Endometrium (tissue), 2 donors: ENCODE measurements around the gene NFIX.

Experiments used
- FAIRE-seq: peaks from 2 replicates; lab custom pipeline; 2012; peaks lifted over from hg19 to GRCh38; lab: Jason Lieb, UNC
- donor health status: control.
- donor health status: control.

Gene NFIX

DNA sequence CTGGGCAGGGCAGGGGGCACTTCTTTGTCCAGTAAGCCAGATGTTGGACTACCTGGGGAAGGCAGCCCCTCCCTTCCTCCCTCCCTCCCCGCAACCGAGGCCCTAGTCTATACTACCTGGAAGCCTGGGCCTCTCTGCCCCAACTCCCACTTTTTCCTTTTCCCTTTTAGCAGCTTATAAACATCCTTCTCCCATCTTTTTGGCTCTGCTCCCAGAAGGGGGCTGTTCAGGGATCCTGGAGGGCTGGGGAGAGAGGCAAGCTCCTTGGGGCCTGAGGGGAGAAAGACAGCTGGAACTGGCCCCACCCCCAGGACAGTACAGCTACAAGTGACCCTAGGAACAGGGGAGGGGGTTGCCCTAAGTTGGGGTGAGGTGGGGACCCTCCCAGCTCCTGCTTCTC, 62.5 kb downstream of the NFIX start:
- no peak for FAIRE-seq

DNA sequence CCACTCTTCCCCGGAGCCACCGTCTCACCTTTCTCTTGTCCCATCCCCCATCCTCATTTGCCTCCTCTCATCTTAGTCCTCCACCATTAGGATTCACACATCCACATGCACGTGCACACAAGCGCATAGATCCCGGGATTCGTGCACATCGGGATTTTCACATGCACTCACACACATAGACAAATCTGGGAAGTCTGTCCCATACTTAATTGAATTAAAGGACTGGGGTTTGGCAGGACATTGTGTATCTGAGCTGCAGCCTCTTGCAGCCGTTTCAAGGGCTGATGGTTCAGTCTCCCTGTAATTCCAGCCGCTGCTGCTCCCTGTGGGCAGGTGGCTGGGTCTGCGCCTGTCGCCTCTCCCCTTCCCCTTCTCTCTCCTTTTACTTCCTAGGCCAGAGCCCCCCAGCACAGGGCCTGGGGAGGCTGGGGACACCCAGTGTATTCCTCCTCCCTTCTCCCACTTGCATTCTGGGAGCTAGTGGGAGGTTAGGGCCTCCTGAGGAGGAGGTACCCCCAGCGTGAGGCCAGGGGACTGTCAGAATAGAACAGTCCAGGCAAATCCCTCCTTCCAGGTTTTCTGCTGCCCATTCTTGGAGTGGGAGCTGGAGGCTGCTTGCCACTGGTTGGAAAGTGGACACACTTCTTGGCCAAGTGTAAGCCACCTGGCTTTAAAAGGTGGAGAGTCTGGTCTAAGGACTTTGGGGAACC, 63.8 kb downstream of the NFIX start:
- no peak for FAIRE-seq

DNA sequence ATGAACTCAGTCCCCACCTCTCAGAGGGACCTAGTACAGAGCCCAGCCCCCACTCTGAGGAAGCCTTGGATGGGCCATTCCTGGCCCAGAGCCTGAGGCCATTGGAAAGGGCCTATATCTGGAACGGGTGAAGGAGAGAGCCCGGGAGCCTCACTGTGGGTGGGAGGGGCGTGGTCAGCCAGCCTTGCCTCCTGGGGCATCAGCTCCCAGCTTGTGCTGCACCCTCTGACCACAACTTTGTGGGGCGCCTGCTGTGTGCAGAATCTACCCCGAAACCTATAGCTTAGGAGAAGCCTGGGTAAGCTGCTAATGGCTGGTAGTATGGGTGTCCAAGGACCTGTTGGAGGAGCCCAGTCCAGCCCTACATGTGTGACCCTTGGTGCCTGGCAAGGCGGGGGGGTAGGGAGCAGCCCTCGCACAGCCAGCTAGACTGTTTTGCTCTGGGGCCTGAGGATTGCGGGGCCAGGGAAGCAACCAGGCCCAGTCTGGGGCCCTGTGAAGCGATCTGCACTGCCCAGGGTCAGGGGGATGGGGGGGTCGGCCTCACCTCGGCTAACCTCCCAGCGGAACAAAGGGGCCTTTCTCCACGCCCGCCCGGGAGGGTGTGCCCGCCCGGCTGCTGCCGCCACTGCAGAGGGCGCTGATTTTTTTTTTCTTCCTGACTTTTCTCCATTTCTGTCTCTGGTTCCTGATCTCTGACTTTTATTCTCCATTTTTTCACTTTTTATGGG, 65.1 kb downstream of the NFIX start:
- no peak for FAIRE-seq

DNA sequence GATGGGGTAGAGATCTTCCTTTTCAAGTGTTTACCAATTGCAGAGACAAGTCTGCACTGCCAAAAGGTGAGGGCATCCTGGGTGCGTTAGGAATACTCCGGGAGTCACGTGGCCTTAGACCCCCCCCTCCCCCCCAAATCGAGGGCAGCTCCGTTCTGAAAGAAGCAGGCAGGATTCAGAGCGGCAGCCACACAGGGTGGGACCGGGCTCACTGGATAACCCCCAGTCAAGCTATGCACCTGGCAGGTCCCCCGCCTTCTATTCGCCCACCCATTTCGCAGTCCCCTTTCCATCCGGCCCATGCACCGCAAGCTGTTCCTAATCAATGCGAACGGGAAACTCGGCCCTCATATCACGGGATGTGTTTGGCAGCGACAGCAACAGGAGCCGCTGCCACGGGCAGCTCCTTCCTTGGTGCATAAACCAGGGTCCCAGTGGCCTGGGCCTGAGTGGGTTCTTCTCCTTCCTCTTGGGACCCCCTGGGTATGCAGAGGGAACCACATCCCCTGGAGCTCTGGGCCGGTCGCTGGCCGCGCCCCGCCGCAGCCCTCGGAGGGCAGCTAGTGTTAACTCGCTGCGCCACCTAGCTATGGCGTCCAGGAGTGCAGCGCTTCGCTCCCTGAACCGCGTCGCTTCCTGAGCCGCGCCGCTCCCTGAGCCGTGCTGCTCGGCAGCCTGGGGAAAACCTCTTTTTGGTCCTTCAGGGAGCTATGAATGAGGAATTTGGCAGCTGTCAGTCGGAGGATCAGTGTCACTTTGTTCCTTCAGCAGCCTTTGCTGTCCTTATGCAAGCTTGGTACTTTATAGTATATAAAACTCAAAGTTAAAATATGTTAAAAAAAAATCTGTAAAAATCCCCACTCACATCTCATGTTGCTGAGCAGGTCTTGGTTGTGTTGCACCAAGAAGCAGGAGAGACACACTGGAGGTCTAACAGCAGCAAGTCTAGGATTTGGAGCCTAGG, 66.0 kb downstream of the NFIX start:
- peak; percentile 35 for FAIRE-seq

DNA sequence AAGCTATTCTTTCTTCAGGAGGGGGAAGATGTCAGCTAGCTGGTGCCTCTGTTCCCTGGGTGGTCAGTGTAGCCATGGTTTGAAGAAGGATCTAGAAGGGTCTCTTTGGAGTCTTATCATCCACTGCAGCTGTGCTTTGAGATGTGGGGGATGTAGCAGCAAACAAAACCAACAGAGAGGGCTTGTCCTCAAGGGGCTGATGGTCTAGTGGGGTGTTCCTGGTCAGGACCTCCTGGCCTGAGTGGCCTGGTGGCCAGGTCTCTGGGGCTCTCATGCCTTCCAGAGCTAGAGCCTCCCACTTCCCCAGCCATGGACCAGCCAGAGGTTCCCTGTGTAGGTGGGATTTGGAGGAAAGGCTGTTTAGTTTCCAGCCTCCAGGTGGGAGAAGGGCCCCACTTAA, 67.0 kb downstream of the NFIX start:
- FAIRE-seq = no peak

DNA sequence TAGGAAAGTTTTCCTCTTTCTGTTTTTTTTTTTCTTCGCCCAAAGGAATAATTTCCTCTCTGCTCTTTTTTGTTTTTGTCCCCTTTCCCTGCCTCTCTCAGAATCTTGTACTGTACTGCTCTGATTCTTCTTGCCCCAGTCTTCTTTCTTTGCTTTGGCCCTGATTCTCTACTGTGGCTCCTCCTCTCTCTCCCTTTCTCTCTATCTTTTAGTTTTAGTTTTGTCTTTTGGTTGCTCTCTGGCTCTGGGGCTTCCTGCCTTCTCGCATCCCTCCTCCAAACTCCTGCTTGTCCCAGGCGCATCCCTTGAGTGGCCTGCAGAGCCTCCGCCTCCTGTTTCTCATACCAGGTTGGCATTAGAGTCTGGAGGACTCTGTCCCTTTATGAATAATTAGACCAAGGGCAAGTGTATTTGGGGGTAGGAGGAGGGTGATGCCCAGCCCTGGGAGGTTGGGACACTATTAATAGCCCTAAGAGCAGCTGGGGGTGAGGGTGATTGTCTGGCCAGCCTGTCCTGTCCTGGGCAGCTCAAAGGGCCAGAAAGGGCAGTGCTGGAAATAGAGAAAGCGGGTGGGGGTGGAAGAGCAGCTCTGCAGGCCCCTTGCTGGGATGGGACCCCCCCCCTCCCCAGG, 68.3 kb downstream of the NFIX start:
- no peak for FAIRE-seq

DNA sequence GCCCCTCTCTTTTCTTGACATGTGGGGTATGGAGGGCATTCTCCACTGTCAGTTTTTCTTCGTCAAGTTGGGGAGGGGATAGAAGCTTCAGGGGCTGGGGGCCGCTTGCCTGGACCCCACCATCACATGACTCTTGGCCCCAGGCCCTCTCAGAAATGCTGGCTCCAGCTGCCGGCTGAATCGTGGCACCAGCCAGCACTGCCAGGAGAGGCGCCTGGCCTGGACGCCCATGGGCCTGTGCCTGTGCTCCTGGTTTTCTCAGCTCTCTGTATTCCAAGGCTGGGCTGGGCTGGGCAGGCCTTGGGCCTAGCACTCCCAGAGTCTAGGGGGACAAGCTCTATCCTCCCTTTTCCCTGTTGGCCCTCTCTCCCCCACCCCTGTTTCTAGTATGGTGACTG, 68.8 kb downstream of the NFIX start:
- no peak for FAIRE-seq

DNA sequence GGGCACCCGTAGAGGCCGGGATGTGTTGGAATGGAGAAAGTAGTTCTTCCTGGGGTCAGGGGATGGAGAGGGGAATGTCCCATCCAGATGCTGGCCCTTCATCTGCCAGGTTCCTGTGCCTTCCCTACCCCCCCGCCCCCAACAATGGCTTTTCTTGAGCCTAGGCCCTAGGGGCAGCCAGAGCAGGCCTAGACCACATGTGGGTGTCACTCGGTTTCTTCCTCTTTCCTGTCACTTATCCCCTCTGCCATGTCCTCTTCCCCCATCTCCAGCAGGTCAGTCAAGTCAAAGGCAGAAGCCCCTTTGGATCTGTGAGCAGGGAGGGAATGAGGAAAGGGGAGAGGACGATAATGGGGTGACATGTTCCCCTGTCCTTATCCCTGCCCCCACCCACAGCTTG, 71.0 kb downstream of the NFIX start:
- no peak for FAIRE-seq

DNA sequence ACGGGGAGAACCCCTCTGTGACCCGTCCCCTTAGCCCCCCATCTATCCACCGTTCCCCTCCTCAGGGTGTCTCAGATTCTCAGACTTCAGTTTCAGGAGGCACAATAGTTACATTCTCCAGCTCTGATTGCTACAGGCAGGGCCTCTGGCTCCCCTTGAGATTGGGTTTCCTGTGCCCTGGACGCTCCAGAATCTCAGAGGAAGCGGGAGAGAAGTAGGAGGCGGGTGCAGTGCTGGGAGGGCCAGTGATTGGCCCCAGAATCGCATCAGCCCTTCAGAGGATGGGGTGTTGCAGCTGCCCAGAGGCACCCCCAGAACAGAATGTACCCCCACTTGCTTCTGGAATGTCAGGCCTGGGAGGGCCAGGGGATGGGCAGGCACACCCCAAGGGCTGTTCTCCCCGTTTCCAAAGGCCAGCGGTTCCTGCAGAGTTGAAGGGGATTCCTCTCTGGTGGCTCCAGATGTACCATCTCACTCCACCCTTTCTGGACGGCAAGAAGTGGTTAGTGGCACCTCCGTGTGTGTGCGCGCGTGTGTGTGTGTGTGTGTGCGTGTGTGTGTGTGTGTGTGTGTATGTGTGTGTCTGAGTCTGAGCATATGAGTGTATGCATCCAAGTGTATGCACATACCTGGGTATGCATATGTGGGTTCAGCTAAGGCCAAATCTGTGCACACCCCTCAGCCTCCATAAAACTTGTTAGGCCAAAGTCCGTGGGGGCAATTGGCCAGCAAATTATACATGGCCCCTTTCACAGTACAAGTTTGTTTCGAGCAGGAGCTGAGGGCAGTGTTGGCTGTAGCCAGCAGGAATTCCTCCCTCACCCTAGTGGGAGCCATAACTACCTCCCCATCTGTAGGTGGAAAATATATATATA, 71.9 kb downstream of the NFIX start:
- no peak for FAIRE-seq

DNA sequence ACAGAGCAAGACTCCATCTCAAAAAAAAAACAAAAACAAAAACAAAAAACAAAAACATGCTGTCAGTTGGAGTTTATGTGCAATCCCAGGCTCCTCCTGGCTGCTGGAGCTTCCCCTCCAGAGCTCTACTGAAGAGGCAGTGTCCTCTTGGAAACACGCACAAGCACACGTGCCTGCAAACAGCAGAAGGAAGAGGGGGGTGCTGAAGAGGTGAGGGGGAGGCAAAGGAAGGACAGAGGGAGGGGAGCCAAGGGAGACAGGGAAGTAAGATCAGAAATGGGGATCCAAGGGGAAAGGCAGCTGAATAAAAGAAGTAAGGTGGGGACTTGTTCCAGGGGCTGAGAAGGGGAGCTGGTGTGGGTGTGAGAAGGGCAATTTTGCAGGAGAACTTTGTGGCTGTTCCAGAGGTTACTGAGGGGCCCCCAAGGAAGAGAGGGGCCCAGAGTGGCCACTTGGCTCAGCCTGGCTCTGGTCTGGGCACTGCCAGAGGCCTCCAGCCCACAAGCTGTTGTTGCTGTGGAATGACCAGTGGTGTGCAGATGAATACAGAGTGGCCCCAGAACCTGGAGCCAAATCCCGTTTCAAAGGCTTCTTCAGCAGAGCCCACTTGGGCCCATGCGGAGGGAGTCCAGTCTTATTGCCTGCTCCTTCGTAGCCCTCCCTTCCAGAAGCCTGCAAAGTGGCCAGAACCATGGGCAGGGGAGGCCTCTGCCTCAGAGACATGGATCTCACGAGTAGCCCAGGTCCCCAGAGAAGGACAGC, 73.0 kb downstream of the NFIX start:
- no peak for FAIRE-seq

DNA sequence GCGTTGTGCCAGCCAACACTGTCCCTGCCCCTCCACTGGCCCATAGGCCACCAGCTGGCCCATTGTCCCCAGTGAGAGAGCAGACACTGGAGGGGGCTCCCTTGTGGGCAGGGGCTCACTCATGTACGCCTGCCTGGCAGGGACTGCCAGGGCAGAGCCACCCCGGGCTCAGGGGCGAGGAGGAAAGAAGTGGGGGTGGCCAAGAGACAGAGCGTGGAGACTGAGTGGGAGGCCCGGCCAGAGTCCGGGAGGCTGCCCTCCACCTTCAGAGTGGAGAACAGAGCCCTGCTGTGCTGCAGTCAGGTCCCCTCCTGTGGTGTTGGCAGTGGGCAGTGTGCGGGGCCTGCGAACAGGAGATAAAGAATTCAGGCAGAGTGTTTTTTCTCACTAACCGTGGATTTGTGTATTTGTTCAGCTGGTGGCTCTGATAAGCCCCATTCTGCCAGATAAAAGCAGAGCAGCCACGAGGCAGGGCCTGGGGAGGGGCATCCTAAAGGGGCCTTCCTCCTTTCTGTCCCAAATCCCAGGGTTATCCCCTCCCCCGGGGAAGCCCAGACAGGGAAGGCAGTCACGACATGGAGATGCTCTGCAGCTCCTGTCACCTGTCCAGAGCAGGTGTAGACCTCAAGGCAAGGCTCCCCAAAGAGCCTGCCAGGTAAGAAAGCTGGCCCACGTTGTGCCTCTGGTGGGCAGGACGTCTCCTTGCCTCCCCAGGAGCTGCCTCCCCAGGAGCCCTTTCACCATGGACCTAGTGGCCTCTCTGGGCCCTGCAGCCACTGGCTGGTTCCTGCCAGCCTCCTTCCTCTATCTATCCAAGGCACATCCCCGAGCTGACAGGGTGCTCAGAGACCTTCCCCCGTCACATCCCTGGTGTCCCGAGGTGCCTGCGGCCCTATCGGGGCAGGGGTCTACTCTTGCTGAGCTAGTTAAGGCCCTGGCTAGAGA, 74.4 kb downstream of the NFIX start:
- FAIRE-seq = no peak

DNA sequence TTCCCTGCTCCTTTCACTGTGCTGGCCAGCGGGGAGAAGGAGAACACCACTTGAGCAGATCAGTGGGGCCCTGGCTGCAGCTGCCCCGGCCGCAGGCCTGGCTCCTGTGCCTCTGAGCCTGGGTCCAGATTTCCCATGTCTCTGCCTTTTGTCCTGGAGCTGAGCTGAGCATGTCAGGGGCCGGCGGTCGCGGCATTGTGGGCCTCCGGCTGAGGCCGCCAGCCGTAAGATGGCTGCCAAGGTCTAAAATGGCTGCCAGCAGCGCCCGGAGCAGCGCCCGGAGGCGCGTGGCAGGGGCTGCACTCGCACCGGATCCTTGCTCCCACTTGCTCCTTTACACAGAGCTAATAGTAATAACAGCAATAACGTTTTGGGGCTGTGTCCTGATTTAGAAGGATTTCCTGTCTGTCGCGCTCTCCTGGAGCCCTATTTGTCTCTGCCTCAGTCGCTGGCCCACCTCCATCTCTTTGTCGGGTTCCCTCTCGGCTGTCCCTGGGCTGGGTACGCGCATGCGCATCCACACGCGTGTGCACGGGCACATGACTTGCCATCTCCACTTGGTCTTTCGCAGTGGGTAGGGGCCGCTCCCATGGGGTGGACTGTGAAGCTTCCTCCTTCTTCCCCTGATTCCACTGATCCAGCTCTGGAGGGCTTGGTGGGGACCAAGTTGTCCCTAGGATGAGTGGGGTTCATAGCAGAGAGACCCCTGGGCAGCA, 75.3 kb downstream of the NFIX start:
- FAIRE-seq = no peak

DNA sequence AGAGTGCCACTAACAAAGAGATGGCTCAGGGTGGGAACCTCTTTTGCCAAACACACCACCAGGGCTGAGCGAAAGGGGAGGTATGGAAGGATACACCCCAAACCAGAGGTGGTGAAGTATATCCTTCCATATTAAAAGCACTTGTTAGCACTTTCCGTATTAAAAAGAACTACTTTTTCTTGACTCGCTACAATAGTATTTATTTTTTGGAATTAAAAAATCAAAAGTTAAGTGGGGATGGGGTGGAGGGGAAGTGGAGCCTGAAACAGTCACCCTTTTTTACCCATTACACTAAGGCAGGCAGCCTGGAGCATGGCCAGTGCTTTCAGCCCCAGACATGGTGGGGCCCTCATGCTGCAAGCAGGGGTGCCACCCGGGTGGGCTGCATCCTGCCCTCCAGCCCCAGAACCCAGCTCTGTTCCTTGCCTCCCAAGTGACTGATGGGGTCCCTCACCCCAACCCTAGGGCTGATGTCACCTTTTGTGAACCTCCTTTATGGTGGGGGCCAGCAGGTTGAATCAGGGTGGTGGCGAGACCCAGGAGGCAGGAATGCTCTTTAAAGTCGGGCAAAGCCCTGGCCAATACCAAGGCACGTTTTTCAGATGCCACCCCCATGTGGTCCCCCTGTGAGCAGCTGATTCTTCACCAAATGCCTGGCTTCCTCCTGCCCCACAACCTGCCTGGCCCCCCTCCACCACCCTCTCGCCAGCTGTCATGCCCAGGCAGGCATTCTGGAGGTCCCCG, 76.3 kb downstream of the NFIX start:
- no peak for FAIRE-seq

DNA sequence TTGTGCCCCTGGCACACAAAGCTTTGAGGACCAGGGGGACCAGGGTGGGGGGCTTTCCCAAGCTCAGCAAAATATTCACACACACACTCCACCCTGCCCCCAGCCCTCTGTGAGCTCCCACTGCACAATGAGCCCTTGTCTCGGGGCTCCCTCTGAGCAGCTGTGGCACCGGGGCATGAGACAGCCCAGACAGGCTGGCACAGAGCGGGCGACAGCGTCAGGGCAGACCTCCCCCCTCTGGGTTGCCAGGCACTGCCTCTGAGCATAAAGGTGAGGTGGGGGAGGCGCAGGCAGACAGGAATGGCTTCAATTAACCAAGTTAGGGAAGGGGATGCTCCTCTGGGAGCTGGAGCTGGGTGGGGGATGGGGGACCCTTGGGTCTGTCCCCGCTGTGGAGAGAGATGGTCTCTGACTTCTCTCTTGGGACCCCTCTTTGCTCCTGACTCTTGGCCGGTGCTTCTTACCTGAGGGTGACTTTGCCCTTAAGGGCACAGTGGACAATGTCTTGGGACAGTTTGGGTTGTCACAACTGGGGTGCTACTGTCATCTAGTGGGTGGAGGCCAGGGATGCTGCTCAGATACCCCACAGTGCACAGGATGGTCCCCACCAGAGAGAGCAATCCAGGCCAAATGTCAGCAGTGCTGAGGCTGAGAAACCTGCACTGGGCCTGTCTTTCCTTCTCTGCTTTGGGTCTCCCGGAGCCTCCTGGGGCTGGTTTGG, 77.1 kb downstream of the NFIX start:
- no peak for FAIRE-seq

DNA sequence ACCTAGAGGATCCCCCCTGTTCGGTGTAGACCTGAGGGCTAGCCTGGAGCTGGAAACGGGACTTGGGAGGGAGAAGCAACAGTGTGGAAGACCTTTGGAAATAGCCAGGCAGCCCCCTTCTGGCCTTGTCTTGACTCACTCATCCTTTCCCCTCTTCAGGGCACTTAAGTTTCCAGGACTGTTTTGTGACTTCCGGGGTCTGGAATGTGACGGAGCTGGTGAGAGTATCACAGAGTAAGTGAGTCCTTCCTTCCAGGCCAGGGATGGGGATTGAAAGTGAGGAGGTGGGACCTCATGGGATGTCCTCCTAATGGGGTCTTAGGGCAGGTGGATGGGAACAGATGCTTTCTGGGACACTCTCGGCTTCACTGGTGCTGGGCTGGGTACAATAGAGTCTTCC, 78.0 kb downstream of the NFIX start:
- no peak for FAIRE-seq

DNA sequence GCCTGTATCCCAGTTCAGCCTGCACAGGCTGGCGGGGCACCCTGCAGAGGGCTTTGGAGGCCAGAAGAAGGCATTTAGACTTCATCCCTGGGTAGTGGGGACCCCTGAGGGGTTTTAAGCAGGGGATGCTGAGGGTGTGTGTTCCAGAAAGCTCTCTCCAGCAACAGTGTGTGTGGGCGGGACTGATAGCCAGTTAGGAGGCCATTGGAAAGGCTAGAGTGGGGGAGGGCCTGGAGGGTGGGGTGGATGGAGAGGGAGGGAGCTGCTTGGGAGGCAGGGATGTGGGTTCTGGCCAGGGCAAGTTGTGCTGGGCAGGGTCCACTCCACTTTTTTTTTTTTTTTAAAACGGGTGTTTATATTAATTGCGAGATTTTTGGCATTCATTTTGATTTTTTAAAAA, 79.1 kb downstream of the NFIX start:
- FAIRE-seq = no peak

DNA sequence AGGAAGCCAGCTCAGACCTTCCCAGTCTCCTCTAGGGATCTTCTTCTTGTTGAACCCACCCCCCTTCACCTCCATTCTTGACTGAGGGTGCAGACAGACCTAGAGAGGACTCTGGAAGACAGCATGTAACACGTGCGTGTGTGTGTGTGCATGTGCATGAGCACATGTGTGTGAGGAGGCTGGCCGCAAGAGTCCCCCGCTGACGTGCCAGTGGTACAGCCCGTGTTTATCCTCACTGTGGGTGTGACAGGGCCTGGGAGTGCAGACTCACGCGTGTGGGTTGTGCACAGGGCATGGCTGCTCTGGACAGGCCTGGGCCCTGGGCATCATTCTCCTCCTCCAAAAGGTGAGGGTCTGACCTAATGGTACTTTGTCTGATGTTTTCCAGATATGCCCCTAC, 81.0 kb downstream of the NFIX start:
- FAIRE-seq = no peak
